Myocyte (in vitro differentiated cells): ENCODE measurements around the gene KLF15. TPM values are rescaled to one million over a fixed set of nuclear protein-coding genes. Genes with fewer than 3 reads are reported as not detected.

Experiments used
- DNase-seq: peaks from one replicate; pipeline ENCODE4 v3.0.0-alpha.2; 2012; ENCODE audit warnings: low read depth
- total RNA-seq: library from RNA; depleted of rRNA; stranded (reverse); fragments of >200 nt; gene quantifications from 2 replicates; pipeline ENCODE4 v1.2.3, GENCODE V29; 2014

Gene KLF15
- total RNA-seq, 1 donor from 2014 or later = 1.2 TPM

- DNase-seq = no peak
These were observed 49.4 kb downstream of the KLF15 start for GRCh38 chr3:126307591-126308393.

GRCh38 chr3:126306888-126307482 is 50.2 kb downstream of the KLF15 start:
- DNase-seq = no peak

- DNase-seq = no peak
These were observed 50.8 kb downstream of the KLF15 start for GRCh38 chr3:126306397-126306796.

GRCh38 chr3:126305427-126305826 is 51.8 kb downstream of the KLF15 start:
- DNase-seq = no peak

GRCh38 chr3:126304704-126305103 is 52.5 kb downstream of the KLF15 start:
- no peak for DNase-seq

GRCh38 chr3:126304291-126304690 is 52.9 kb downstream of the KLF15 start:
- no peak for DNase-seq

- DNase-seq = no peak
These were observed 53.9 kb downstream of the KLF15 start for GRCh38 chr3:126303272-126303671.

GRCh38 chr3:126300761-126301481 is 56.3 kb downstream of the KLF15 start:
- no peak for DNase-seq

GRCh38 chr3:126300001-126300760 is 57.0 kb downstream of the KLF15 start:
- no peak for DNase-seq

- DNase-seq = no peak
These were observed 61.7 kb downstream of the KLF15 start for GRCh38 chr3:126295407-126295939.

GRCh38 chr3:126294211-126294808 is 62.9 kb downstream of the KLF15 start:
- DNase-seq = no peak

GRCh38 chr3:126293370-126294082 is 63.7 kb downstream of the KLF15 start:
- no peak for DNase-seq

Other genes starting within 250 kb of the KLF15 start
- gene ALDH1L1, start 176.8 kb downstream of the KLF15 start, total RNA-seq = 0.10 TPM in 1 of 2 replicates, not detected in the other
- gene CFAP100, start 37.5 kb upstream of the KLF15 start, total RNA-seq = not detected in 2 replicates
- gene ZXDC, start 118.5 kb upstream of the KLF15 start, total RNA-seq = 41.5 and 45.9 TPM in 2 replicates
- not detected in 2 replicates for gene UROC1, start 160.4 kb upstream of the KLF15 start, total RNA-seq
- 0.21 TPM in 1 of 2 replicates, not detected in the other for gene CHST13, start 166.7 kb upstream of the KLF15 start, total RNA-seq
- not detected in 2 replicates for gene C3orf22, start 201.5 kb upstream of the KLF15 start, total RNA-seq